GM21619 (cell line): ENCODE results near the gene CRELD1.
A peak's percentile ranks its signal among the peaks of the same experiment; 100 is the strongest.

Experiments
- ATAC-seq: cut with Tn5 transposase; IDR thresholded peaks from one replicate; pipeline ENCODE4 v1.9.1; 2021; ENCODE audit not compliant: unreplicated experiment

The CRELD1 gene

GRCh38 chr3:9955067-9955502, 21.5 kb downstream of the CRELD1 start:
- ATAC-seq, result no peak

GRCh38 chr3:9955611-9956352, 22.1 kb downstream of the CRELD1 start:
- ATAC-seq, result no peak

- no peak for ATAC-seq
Measured at GRCh38 chr3:9957214-9957613, 23.6 kb downstream of the CRELD1 start.

GRCh38 chr3:9965200-9965875, 31.7 kb downstream of the CRELD1 start:
- no peak for ATAC-seq

GRCh38 chr3:9966841-9967240, 33.2 kb downstream of the CRELD1 start:
- ATAC-seq, result no peak

GRCh38 chr3:9969632-9970019, 36.0 kb downstream of the CRELD1 start:
- no peak for ATAC-seq

- no peak for ATAC-seq
Measured at GRCh38 chr3:9970020-9970652, 36.5 kb downstream of the CRELD1 start.

- ATAC-seq, result no peak
Measured at GRCh38 chr3:9976721-9977709, 43.4 kb downstream of the CRELD1 start.

GRCh38 chr3:9978710-9979305, 45.2 kb downstream of the CRELD1 start:
- ATAC-seq, result no peak

- no peak for ATAC-seq
Measured at GRCh38 chr3:9980251-9980650, 46.6 kb downstream of the CRELD1 start.

- ATAC-seq, result peak; percentile 28
Measured at GRCh38 chr3:9986230-9986725, 52.6 kb downstream of the CRELD1 start.

- no peak for ATAC-seq
Measured at GRCh38 chr3:9994086-9994844, 60.6 kb downstream of the CRELD1 start.
